K562 (cell line): ENCODE results near the gene HARS1. TPM values are rescaled to one million over a fixed set of nuclear protein-coding genes. Genes with fewer than 3 reads are reported as not detected.

ENCODE experiments used
- BHLHE40 ChIP-seq: IDR thresholded peaks from 2 replicates; pipeline ENCODE4 v1.6.1; 2011; ENCODE audit warnings: low read length, improper control_type of control experiment
- C11orf30 ChIP-seq: fragments of 450-650 bp; IDR thresholded peaks from 2 replicates; pipeline ENCODE4 v1.6.1; 2016; ENCODE audit warnings: low read depth, mild to moderate bottlenecking
- CHCHD3 ChIP-seq: fragments of 250-450 bp; sonication (Bioruptor Pico); IDR thresholded peaks from 2 replicates; pipeline ENCODE4 v2.1.2; 2022; ENCODE audit warnings: mild to moderate bottlenecking
- HSF4 ChIP-seq: fragments of 250-450 bp; sonication (Bioruptor Pico); IDR thresholded peaks from 2 replicates; pipeline ENCODE4 v2.1.2; 2022; ENCODE audit warnings: mild to moderate bottlenecking, moderate library complexity, borderline replicate concordance
- NR2F6 ChIP-seq: fragments of 450-650 bp; formaldehyde crosslinking; IDR thresholded peaks from 2 replicates; pipeline ENCODE4 v1.4.0; 2020; ENCODE audit warnings: mild to moderate bottlenecking
- PHB ChIP-seq: fragments of 250-450 bp; sonication (Bioruptor Pico); IDR thresholded peaks from 2 replicates; pipeline ENCODE4 v1.5.0; 2021
- RNF2 ChIP-seq: sonication (generic); IDR thresholded peaks from 2 replicates; pipeline ENCODE4 v1.6.1; 2016
- TCF3 ChIP-seq: sonication (generic); formaldehyde crosslinking; IDR thresholded peaks from 2 replicates; pipeline ENCODE4 v1.4.0; 2020; ENCODE audit warnings: mild to moderate bottlenecking, missing genetic modification reagents
- ZNF124 ChIP-seq: sonication (generic); formaldehyde crosslinking; IDR thresholded peaks from 2 replicates; pipeline ENCODE4 v1.8.1; 2022; ENCODE audit warnings: missing genetic modification reagents
- polyA plus RNA-seq, 8 experiments: library from polyadenylated mRNA; depleted of rRNA in 4 of 8; stranded (reverse) in 5 of 8; unstranded in 3 of 8; fragments of >200 nt; fragmentation: Nextera tagmentation in 2 of 8; fragmentation: Illumina TruSeq in 1 of 8; extraction: Ambion mirVana in 2 of 8; extraction: Trizol in 1 of 8; gene quantifications; 2 replicates each; pipeline versions ENCODE4 v1.2.1 to v1.2.3, GENCODE V29; 2011 to 2014; ENCODE audit warnings: inconsistent platforms in 1 of 8, missing spikeins in 1 of 8
- total RNA-seq, 7 experiments: library from RNA; depleted of rRNA in 6 of 7; stranded (reverse); fragments of >200 nt in 6 of 7; fragmentation: Illumina TruSeq in 2 of 7; extraction: Trizol in 2 of 7; gene quantifications; 2 replicates each; pipeline versions ENCODE4 v1.2.1 to v1.2.3, GENCODE V29; 2011 to 2021; ENCODE audit warnings: low replicate concordance in 1 of 7
- TF ChIP-seq, protein P1 (sequence below): fragments of 250-450 bp; sonication (Bioruptor Pico); IDR thresholded peaks from 2 replicates; pipeline ENCODE4 v1.5.0; 2020; ENCODE audit warnings: mild to moderate bottlenecking
- TF ChIP-seq, protein P2 (sequence below): fragments of 450-650 bp; IDR thresholded peaks from 2 replicates; pipeline ENCODE4 v1.6.1; 2016; ENCODE audit warnings: low read depth
- TF ChIP-seq, protein P3 (sequence below): fragments of 450-650 bp; conservative IDR thresholded peaks from 2 replicates; pipeline ENCODE4 v1.6.1; 2016; ENCODE audit warnings: missing genetic modification characterization, low read depth, mild to moderate bottlenecking, control low read depth, missing compliant biosample characterization
- TF ChIP-seq, protein P4 (sequence below), 2 experiments: fragments of 450-650 bp; conservative IDR thresholded peaks; 2 replicates each; pipeline ENCODE4 v1.6.1; 2017; ENCODE audit warnings: mild to moderate bottlenecking in 2 of 2, moderate library complexity in 2 of 2
- TF ChIP-seq, protein P5 (sequence below): fragments of 450-650 bp; formaldehyde crosslinking; conservative IDR thresholded peaks from 2 replicates; pipeline ENCODE4 v1.4.0; 2022; ENCODE audit warnings: mild to moderate bottlenecking, missing genetic modification characterization

The HARS1 gene
- total and polyA plus RNA-seq, 9 of the 15 experiments (the other 6 are each of a cell fraction or from before 2014, with no cell fraction given) = 13.5 to 88.5 (median 75.2) TPM

DNA sequence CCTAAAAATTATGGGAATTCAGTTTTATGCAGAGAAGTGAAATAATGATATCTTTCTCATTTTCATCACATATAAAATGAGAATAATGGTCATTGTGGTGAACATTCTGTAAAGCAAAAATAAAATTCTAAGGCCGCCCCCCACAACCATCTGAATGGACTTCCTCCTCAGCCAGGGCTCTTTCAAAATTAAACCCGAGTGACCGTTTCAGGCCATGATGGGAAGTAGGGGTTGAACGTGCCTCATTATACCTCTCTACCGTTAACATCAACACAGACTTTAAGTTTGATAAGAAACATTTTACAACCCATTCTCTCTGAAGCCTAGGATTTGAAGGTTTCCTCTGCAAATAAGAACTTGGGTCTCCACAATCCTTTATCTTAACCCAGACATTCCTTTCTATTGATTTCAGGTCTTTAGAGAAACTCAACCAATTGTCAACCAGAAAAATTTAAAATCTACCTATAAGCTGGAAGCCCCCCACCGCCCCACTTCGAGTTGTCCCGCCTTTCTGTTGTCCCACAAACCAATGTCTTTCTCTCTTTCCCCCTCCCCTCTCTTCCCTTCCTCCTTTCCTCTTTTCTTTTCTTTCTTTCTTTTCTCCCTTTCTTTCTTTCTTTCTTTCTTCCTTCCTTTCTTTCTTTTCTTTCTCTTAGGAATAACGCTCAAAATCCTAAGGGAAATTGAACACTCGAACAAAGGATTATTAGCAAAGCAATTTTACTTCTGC, 53.6 kb downstream of the HARS1 start (continued):
- TF ChIP-seq BHLHE40 = no peak
- no peak for TF ChIP-seq PHB (CRISPR knock-in tag)
- no peak for TF ChIP-seq ZNF124
- TF ChIP-seq RNF2 = no peak
- TF ChIP-seq HSF4 (CRISPR knock-in tag) = no peak
- TF ChIP-seq NR2F6 = no peak
- TF ChIP-seq, protein P1, sequence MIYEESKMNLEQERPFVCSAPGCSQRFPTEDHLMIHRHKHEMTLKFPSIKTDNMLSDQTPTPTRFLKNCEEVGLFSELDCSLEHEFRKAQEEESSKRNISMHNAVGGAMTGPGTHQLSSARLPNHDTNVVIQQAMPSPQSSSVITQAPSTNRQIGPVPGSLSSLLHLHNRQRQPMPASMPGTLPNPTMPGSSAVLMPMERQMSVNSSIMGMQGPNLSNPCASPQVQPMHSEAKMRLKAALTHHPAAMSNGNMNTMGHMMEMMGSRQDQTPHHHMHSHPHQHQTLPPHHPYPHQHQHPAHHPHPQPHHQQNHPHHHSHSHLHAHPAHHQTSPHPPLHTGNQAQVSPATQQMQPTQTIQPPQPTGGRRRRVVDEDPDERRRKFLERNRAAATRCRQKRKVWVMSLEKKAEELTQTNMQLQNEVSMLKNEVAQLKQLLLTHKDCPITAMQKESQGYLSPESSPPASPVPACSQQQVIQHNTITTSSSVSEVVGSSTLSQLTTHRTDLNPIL (CRISPR knock-in tag) = no peak
- no peak for TF ChIP-seq C11orf30
- TF ChIP-seq TCF3 = no peak
- TF ChIP-seq, protein P2, sequence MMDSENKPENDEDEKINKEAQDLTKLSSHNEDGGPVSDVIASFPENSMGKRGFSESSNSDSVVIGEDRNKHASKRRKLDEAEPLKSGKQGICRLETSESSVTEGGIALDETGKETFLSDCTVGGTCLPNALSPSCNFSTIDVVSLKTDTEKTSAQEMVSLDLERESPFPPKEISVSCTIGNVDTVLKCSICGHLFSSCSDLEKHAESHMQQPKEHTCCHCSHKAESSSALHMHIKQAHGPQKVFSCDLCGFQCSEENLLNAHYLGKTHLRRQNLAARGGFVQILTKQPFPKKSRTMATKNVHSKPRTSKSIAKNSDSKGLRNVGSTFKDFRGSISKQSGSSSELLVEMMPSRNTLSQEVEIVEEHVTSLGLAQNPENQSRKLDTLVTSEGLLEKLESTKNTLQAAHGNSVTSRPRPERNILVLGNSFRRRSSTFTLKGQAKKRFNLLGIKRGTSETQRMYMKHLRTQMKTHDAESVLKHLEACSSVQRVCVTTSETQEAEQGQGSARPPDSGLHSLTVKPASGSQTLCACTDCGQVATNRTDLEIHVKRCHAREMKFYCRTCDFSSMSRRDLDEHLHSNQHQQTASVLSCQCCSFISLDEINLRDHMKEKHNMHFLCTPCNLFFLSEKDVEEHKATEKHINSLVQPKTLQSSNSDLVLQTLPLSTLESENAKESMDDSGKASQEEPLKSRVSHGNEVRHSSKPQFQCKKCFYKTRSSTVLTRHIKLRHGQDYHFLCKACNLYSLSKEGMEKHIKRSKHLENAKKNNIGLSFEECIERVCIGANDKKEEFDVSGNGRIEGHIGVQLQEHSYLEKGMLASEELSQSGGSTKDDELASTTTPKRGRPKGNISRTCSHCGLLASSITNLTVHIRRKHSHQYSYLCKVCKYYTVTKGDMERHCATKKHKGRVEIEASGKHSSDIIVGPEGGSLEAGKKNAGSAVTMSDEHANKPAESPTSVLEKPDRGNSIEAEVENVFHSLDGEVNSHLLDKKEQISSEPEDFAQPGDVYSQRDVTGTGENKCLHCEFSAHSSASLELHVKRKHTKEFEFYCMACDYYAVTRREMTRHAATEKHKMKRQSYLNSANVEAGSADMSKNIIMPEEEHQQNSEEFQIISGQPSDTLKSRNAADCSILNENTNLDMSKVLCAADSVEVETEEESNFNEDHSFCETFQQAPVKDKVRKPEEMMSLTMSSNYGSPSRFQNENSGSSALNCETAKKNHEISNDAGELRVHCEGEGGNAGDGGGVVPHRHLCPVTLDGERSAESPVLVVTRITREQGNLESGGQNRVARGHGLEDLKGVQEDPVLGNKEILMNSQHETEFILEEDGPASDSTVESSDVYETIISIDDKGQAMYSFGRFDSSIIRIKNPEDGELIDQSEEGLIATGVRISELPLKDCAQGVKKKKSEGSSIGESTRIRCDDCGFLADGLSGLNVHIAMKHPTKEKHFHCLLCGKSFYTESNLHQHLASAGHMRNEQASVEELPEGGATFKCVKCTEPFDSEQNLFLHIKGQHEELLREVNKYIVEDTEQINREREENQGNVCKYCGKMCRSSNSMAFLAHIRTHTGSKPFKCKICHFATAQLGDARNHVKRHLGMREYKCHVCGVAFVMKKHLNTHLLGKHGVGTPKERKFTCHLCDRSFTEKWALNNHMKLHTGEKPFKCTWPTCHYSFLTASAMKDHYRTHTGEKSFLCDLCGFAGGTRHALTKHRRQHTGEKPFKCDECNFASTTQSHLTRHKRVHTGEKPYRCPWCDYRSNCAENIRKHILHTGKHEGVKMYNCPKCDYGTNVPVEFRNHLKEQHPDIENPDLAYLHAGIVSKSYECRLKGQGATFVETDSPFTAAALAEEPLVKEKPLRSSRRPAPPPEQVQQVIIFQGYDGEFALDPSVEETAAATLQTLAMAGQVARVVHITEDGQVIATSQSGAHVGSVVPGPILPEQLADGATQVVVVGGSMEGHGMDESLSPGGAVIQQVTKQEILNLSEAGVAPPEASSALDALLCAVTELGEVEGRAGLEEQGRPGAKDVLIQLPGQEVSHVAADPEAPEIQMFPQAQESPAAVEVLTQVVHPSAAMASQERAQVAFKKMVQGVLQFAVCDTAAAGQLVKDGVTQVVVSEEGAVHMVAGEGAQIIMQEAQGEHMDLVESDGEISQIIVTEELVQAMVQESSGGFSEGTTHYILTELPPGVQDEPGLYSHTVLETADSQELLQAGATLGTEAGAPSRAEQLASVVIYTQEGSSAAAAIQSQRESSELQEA = 0 out of 2 replicates have a peak, but pooled peaks have one; percentile 41
- no peak for TF ChIP-seq CHCHD3 (CRISPR knock-in tag)
- TF ChIP-seq, protein P3, sequence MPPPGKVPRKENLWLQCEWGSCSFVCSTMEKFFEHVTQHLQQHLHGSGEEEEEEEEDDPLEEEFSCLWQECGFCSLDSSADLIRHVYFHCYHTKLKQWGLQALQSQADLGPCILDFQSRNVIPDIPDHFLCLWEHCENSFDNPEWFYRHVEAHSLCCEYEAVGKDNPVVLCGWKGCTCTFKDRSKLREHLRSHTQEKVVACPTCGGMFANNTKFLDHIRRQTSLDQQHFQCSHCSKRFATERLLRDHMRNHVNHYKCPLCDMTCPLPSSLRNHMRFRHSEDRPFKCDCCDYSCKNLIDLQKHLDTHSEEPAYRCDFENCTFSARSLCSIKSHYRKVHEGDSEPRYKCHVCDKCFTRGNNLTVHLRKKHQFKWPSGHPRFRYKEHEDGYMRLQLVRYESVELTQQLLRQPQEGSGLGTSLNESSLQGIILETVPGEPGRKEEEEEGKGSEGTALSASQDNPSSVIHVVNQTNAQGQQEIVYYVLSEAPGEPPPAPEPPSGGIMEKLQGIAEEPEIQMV (tag) = 0 out of 2 replicates have a peak, but pooled peaks have one; percentile 46
- TF ChIP-seq, protein P4, sequence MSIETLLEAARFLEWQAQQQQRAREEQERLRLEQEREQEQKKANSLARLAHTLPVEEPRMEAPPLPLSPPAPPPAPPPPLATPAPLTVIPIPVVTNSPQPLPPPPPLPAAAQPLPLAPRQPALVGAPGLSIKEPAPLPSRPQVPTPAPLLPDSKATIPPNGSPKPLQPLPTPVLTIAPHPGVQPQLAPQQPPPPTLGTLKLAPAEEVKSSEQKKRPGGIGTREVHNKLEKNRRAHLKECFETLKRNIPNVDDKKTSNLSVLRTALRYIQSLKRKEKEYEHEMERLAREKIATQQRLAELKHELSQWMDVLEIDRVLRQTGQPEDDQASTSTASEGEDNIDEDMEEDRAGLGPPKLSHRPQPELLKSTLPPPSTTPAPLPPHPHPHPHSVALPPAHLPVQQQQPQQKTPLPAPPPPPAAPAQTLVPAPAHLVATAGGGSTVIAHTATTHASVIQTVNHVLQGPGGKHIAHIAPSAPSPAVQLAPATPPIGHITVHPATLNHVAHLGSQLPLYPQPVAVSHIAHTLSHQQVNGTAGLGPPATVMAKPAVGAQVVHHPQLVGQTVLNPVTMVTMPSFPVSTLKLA (conservative IDR thresholded peaks at IDR 0.05) = no peak
- TF ChIP-seq, protein P5, sequence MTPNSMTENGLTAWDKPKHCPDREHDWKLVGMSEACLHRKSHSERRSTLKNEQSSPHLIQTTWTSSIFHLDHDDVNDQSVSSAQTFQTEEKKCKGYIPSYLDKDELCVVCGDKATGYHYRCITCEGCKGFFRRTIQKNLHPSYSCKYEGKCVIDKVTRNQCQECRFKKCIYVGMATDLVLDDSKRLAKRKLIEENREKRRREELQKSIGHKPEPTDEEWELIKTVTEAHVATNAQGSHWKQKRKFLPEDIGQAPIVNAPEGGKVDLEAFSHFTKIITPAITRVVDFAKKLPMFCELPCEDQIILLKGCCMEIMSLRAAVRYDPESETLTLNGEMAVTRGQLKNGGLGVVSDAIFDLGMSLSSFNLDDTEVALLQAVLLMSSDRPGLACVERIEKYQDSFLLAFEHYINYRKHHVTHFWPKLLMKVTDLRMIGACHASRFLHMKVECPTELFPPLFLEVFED = 0 out of 2 replicates have a peak, but pooled peaks have one; percentile 33
